GM18873 (cell line): ENCODE data around the gene ARFGAP3.

Experiments used
- ATAC-seq: cut with Tn5 transposase; IDR thresholded peaks from one replicate; pipeline ENCODE4 v1.9.1; 2021; ENCODE audit warnings: mild to moderate bottlenecking, moderate library complexity, moderate number of reproducible peaks; ENCODE audit not compliant: unreplicated experiment, low FRiP score

ARFGAP3 gene

DNA sequence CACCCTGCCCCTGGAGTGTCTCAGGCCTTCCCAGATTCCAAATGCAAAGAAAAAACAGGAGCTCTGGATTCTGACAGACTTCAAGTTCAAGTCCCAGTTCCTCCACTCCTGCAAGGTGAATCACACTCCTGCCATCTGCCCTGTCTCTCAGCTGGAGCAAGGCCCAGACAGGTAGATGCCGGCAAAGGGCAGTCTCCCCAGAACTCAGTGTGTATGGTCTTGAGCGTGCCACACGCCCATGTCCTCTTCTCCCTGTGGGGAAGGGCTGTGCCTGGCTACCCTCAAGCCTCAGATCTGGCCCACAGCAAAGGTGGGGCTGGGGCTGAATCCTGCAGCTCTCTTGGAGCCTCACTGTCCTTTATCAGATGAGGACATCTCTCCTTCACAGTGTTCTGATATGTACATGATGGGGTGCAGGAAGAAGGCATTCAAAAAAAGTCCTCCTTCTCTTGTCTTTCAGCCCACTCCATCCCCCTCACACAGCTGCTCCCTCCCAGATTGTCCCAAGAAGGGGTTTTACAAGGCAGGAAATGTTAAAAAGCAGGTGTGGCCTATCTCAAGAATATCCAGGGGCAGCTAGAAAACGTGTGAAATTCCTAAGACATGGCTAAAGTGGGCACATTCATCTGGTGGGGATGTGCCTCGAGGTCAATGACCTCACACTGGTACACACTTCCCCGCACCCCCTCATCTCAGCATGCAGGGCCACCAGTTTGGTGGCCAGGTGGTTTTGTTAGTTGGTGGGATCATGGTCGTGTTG is 27.7 kb upstream of the ARFGAP3 start:
- ATAC-seq, result no peak

DNA sequence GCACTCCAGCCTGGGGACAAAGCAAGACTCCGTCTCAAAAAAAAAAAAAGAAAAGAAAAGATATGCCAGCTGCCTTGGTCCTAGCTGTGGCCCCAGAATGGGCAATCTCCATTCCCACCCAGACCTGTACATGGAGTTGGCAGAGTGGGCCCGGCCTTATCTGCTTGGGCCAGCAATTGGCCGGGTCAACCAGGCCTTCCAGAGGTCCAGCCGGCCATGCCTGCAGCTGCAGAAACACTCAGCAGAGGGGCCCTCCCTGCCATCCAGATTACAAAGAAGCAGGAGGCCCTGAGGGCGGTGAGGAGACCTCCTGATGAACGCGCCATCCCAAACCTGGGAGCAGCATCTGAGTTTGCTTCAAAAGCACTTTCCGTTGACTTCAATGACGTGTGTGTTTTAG is 26.9 kb upstream of the ARFGAP3 start:
- ATAC-seq, result no peak

DNA sequence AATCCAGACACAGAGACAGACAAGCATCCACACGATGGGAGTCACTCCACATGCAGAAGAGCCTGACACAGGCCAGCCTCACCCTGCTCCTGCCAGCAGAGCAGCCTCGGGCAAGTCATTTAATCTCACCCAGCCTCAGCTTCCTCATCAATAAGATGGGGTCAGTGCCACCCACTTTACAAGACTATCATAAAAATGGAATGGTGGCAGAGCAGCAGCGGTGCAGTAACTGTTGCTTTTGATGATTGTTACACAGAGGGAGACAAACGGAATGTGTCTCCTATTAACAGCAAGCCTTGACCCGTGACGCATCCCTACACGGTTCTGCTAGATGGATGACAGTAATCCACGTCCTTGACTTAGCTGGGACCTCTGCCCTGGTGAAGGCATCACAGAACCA is 26.0 kb upstream of the ARFGAP3 start:
- ATAC-seq, result no peak

DNA sequence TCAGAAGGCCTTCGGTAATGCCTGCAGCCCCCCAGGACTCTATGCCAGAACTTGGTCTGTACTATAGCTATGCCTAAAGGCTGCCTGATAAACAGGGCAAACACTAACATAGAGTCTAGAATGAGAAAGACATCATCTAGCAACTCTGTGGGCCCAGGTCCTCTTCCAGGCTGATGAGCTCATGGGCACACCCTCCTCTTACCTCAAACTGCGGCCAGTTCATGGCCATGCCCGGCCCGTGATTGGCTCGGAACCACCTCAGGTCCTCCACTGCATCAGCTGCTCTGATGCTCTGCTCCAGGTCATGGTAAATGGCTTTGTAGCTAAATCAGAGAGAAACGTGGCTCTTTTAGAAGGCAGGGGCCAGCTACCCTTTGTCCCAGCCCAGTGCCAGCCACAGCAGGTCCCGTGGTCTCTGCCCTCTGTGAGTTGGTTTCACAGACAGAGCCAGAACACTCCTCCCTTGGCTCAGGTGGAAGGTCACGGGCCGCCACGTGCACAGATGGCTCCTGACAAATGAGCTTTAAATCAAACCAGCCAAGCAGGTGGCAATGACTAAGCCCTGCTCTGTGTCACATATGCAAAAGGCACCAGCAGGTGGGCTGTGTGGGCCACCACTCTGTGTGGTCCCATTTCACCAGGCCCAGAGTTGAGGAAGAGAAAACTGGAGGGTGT is 25.0 kb upstream of the ARFGAP3 start:
- ATAC-seq, result no peak

DNA sequence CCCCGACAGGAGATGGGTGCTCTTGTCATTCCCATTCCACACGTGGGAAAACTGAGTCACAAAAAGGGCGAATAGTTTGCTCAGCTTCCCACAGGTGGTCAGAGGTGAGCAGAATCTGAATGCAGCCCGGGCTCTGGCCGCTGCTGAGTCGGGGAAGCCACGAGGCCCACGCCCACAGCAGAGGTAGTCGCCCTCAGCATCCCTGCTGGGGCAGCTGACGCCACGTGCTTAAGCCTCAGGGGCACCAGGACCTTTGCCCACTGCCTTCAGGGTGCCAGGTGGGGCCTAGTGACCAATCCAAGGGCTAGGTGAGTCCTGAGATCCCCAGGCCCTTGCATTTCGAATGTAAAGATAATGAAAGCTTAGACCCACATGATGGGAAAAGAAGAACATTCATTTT is 24.2 kb upstream of the ARFGAP3 start:
- no peak for ATAC-seq

DNA sequence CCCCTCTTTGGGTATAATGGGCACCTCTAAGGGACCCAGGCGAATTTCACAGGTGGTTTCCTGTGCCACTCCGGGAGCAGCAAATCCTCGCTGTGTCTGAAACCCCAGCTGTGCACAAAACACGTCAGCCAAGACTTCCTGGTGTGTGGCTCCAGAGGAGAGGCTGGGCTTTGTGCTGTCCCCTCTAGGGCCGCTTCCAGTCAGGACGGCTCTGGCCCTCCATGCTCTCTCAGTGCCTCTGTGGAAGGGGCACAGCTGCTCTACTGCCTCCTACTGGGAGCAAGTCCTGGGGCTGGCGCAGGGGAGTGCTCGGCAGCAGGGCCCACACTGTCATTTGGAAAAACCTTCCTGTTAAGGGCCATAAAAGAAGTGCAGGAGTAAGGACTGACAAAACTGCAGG is 23.7 kb upstream of the ARFGAP3 start:
- no peak for ATAC-seq

DNA sequence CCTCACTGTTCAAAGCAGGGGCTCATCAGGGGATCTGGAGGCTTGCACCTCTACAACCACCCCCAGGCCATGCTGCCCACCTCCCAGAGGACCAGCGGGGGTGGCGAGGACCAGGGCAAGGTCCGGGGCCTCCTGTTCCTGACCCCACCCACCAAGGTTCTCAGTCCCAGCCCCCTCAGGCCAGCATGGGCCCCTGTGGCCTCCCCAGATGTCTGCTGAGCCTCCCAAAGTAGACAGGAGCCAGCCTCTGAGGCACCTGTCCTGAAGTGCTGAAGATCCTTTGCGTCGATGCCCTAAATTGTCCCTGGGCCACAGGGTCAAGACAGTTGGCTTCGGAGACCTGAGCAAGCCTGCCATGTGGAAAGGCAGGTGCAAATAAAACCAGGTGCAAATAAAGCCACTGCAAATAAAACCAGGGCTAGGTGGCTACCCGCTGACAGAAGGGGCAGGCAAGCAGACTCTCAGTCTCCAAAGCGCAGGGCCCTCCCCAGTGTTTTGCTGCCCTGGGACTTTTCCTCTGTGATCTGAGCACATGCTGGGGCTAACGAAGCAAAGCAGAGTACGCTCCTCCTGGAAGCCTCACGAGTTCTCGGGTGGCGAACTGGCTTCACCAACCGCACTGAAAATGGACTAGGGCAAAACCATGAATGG is 22.4 kb upstream of the ARFGAP3 start:
- no peak for ATAC-seq

DNA sequence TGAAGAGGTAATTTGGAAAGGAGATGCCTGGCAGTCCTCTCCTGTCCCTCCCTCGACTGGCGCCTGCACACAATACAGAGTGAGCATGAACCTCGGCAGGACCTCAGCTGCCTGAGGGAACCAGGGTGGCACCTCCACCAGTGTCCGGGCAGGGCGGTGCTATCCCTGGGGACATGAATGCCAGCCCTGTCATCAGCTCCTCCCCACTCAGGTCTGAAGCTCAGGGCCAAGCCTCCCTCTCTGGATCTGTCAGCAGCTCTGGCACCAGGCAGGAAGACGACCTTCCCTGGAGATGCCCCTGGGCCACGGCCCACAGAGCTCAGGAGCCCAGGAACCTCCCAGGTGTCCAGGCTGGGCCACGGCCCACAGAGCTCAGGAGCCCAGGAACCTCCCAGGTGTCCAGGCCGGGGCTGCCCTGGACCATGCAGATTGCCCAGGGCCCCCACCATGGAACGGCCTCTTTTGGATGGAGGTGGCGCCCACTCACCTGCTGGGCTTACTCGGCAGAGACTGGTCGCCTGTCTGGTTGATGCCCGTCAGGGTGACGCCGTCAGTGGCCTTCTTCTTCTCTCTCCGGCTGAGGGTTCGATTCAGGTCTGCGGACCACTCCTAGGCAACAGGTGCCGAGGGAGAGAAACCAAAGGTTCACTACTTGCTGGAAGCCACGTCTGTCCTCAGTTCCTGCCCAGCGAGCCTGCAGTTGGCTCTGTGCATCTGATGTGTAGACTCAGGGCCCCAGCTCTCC is 21.7 kb upstream of the ARFGAP3 start:
- no peak for ATAC-seq

DNA sequence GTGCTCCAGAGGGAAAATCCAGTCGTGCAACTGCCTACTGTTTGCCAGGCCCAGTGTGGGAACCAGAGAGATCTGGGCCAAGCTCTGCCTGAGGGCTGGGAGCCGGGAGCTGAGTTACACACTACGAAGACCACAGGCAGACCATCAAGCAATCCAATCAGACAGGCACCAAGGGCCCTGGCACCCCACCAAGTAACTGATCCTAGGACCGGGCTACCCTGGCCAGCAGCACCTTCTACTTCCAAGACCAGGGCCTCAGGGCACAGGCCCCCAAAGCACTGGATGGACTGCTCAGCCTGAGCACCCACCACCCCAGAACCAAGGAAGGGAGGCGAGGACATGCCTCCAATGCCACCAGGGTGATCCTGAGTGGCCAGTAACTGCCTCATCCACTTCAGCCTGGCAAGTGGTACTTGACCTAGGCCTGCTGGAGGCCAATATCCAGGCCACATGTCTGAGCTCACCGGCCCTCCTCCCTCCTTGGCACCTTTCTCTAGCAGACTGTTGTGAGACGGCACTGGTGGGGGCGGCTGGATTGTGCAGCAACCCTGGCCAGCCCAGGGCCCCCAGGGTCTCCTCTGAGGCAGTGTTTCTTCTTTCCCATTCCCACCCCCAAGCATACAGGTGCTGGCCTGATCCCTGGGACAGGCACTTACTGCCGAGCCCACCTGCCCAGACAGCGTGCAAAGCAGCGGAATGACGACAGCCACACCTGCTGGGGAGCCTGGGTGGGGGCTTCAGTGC is 20.7 kb upstream of the ARFGAP3 start:
- ATAC-seq, result no peak

DNA sequence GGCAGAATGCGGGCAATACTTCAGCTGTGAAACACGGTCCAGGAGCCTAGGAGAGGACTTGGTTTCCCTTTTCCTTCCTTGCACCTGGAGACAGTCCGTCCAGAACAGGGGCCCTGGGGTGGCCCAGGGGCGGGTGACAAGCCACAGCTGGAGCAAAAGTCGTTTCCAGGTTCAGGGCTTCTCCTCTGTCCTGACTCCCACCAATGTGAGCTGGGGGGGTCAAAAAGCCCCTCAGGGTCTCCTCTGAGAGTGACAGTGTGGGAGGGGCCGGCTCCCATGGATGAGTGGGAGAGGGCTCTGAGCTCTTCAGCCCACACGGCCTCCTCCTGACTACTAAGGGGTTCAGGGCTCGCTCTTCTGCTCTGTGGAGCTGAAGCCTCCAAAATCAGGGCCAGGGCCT is 20.1 kb upstream of the ARFGAP3 start:
- no peak for ATAC-seq

DNA sequence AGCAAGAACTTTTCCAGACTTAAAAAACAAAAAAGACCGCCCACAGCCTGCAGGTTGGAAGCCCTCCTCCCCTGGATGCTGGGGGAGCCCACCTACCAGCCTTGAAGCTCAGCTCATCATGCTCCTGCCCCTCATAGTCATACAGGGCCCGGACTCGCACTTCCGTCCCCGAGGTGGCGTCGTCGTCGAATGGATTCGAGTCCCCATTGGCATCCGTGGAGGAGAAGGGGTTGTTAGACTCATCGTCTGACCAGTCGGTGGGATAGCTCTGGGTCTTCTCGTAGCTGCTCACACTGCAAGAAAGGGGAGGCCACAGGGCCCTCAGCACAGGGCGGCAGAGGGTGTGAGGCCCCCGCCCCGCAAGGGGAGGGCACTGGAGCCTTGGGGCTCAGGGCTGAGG is 19.0 kb upstream of the ARFGAP3 start:
- no peak for ATAC-seq

DNA sequence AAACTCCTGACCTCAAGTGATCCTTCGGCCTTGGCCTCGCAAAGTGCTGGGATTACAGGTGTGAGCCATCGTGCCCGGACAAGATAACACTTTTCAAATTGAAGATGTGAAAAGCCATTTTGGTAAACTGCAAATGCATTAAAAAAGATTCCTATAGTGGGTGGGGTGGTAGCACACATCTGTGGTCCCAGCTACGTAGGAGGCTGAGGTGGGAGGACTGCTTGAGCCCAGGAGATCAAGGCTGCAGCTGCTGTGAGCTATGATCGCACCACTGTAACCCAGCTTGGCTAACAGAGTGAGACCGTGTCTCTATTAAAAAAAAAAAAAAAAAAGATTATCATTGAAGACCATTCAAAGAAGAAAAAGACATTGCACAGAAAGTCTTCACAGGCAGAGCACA is 16.9 kb upstream of the ARFGAP3 start:
- ATAC-seq, result no peak

DNA sequence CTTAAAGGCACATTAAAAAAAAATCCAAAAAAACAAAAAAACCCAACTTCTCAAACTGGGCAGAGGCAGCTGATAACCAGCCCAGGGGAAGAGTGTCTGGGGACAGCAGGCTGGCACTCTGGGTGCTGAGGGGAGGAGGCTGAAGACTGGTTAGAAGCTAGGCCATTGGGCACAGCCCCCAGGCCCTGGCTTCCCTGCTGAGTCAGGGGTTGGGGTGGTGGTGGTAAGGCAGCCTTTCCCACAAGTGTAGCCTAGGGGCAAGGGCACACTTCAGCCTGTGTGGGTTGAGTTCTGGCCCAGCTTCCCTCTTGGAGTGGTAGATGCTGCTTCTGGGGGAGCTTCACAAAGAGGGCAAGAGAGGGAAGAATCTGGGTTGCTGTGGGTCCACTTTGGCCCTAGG is 16.3 kb upstream of the ARFGAP3 start:
- no peak for ATAC-seq

DNA sequence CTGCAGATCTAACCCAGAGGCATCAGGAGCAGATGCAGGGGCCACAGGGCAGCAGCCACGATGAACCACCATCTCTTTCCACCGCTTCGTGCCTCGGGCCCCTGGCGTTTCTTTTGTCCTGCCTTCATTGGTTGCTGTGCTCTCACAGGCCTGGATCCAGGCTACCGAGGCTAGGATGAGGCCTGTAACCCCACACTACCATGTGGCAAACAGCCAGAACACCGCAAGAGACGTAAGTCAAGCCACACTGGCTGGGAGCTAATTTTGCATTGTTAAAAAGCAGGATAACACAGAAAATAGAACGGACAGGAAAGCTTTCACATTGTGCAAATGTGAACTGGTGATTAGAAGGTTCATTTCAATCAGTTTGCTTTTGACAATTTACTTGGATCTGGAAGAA is 15.7 kb upstream of the ARFGAP3 start:
- no peak for ATAC-seq

DNA sequence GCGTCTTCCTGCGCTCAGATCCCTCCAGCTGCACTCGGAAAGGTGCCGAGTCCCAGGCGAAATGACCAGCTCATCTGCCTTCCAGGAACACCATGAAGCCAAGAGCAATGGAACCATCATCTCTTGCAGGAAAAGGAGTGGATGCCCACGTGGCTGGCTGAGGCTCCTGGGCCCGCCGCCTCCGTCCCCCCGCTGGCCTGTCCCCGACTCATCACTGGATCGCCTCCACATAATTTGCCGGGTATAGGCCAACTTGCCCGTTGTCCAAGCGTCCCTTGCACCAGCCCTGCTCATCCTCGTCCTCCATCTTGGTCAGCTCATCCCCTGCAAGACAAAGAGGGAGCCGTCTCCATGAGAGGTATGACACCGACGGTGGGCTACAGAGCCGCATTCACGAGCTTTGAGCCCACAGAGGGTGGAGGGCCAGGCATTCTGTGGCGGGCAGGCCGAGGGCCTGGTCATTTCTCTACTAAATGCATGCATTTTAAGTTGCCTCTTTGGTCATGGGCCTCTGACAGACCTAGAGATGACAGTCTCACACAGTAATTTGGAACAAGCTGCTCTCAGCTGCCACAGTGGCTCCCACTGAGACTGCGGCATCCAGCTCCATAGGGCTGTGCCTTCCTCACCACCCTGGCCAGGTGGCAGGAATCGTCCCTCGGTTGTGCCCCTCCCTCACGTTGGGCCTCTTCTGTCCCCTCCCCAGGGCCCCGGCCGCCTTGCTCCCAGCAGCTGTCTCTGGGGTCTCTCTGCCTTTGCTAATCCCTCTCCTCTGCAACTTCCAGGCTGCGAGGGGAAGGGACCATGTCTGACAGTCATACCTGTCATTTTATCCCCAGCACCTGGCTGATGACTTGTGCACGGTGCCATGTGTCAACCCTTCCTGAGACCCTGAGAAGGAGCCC is 14.3 kb upstream of the ARFGAP3 start:
- ATAC-seq, result no peak

DNA sequence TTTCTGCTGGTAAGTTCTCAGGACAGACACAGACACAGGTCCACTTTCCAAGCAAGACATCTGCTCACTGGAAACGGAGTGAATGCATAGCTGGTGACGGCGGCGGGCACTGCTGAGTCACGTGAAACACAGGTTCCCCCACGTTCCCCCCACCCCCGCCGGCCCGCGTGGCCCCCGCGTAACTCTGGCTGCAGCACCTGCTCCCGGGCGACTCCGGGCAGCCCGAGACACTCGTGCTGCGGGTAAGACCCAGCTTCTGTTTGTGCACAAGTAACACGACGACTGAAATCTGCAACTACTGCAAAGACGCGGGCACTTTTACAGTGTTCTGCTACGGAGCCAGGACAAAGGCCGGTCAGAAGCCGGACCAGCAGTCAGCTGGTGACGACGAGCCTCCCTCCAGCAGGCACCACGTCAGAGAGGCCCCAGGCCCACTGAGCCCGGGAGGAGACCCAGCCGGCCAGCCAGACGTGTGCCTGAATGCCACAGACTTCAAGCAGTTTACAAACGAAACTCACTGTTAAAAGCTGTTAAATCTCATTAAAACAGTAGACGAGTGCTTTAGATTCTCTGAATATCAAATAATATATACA is 12.9 kb upstream of the ARFGAP3 start:
- ATAC-seq, result no peak

DNA sequence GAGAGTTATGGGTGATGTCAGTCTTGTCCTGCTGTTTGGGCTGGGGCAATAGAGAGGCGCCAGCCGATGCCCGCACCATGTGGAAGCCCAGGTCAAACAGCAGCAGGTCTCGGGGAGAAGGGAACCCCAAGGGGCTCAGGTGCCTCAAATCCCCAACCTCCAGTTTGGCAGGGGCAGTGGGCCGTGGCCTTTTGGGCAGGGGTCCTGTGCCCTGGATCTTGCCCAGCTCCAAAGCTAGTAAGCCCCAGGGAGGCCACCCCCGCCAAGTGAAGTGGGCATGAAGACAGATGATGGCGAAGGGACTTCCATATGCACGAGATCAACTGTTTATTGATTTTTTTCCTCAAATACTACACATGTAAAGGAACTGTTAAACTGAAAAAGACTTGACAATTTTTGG is 12.4 kb upstream of the ARFGAP3 start:
- ATAC-seq, result no peak

DNA sequence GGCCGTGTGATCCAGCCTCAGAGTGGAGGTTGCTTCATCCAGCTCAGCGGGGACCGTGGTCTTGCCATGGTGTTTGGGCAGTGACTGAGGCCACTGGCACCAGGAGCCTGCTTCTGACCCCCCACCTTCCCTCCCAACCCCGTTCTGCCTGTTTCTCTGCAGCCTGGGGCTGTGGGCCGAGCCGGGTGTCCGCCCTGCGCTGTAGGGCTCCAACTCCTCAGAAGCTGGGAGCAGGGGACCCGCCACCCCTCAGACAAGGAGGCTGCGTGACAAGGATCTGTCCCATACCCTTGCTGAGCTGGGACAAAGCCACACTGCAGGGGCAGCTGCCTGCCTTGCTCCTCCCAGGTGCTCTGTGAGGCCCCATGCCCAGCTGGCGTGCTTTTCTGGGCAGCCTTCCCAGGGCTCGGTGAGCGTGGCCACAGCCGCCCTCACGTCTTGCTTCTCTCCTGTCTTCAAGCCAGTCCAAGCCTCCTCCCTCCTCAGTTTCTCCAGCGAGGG is 11.7 kb upstream of the ARFGAP3 start:
- ATAC-seq, result no peak

DNA sequence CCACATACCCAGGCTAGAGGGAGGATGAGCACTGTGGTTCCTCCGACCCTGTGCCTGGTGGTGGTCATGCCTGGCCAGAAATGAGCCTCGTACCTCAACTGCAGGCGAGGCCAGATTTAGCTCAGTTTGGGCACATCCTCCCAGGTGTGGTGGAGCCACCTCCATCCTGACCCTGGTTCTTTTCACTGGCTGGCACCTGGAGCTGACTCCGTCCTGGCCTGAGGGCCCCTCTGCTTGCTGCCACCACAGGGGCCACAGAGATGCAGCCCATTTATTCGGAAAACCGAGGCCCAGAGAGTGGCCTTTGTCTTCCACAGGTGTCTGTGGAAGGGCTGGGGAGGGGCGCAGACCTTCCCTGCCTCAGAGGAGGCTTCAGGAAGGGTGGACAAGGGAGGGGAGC is 9.0 kb upstream of the ARFGAP3 start:
- no peak for ATAC-seq
